GM21786 (cell line): ENCODE results near the gene ZNF467.

ENCODE experiments used
- ATAC-seq: cut with Tn5 transposase; IDR thresholded peaks from one replicate; pipeline ENCODE4 v1.9.1; 2021; ENCODE audit not compliant: unreplicated experiment

ZNF467 gene

GRCh38 chr7:149751043-149751775 is 22.2 kb downstream of the ZNF467 start:
- ATAC-seq: no peak

DNA sequence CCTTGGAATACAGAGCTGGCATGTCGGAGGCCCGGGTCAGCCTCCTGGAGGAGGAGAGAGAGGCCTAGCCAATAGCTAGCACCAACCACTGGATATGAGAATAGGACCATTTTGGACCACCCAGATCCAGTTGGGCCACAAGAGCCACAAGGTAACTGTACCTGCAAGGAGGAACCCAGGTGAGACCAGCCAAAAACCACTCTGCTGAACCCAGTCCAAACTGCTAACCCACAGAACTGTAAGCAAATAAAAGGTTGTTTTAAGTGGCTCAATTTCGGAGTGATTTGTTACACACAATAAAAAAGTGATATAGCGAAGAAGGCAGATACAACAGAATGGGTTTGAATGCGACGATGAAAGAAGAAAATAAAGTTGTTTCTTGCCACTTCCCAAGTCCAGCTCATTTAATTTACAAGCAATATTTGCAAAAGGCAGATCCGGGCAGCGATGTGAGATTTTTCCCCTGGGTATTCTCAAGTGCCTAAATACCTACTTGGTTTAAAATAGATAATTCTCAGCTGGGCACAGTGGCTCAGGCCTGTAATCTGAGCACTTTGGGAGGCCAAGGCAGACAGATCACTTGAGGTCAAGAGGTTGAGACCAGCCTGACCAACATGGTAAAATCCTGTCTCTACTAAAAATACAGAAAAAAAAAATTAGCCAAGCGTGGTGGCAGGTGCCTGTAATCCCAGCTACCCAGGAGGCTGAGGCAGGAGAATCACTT is 23.1 kb downstream of the ZNF467 start:
- no peak for ATAC-seq

DNA sequence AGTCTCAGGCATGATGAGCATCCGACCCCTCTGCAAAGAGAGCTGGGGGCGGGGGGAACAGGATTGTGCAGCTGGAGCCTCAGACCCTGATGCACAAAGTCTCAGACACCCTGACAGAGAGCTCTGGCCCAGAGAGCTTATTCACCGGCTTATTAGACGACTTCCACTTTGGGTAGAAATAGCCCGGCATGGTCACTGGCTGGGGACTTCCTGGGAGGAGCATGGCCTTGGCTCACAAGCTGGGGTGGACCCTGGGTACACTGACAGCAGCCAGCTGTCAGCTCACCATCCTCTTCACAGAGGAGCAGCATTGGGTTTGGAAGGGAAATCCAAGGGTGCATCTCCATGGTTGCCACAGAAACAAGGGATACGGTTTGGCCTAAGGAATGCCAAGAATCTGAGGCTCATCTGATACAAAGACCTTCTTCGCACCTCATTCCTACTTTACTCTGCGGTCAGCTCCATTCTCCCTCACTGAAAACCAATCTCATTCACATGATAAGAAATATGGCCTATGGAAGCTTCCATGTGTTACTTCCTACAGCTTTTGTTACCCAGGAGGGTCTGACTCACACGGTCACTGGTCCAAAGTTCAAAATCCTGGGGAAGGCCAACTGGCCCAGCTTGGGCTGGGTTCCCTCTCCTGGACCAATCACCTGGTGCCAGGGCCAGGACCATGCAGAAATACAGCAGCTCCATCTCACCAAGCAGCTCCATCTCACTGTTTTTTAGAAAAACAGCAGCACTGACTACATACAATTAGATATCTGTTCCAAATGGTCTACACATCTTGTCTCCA is 25.1 kb downstream of the ZNF467 start:
- ATAC-seq: no peak

- ATAC-seq: no peak
Observed at GRCh38 chr7:149743476-149744255, 29.7 kb downstream of the ZNF467 start.

- peak; percentile 92 for ATAC-seq
Observed at GRCh38 chr7:149742075-149742701, 31.2 kb downstream of the ZNF467 start.

- ATAC-seq: no peak
Observed at GRCh38 chr7:149741629-149742028, 31.8 kb downstream of the ZNF467 start.

DNA sequence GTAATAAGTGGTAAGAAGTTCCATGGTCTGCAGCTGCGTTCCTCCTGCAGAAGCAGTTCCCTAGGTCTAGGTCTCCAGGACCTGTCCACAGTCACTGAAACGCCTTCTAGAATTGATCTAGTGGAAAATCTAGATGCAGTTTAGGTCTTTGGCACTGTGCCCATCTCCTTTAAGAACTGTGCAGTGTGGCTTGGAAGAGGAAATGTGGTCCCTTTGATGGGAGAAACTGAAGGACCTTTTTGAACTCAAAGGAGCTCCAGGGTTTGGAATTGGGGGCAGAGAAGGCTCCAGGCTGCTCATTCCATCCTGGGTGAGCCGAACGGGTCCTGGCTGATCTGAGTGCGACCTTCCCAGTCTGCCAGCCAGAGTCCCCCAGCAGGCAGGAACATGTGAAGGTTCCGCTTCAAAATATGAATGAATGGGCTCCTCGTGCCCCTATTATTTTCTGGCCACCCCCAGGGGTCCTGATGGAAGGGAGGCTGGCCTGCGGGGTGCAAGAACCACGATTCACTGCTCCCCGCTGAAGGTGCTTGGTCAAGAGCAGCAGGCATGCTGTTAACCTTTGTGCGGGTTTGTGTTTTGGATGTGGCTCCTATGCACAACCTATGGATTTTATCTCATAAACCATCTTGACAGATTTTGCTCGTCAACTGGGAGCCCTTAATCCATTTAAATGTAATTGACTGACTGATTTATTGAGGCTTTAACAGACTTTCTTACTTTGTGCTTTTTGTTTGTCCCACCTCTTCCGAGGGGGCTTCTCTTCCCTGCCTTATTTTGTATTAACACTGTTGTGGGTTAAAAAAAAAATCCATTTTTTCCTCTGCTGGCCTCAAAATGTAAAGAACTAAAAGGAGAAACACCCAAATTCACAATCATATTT is 36.7 kb downstream of the ZNF467 start:
- ATAC-seq: no peak

GRCh38 chr7:149735779-149736477 is 37.5 kb downstream of the ZNF467 start:
- no peak for ATAC-seq

- ATAC-seq: no peak
Observed at GRCh38 chr7:149735181-149735602, 38.2 kb downstream of the ZNF467 start.

DNA sequence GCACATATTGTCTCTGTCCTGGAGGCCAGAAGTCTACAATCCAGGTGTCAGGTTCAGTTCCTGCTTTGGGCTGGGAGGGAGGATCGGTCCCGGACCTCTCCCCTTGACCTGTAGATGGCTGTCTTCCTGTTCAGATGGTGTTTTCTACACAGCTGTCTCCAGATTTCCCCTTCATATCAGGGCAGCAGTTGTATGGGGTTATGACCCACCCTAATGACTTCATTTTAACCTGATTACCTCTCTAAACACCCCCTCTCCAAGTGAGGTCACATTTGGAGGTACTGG is 38.7 kb downstream of the ZNF467 start:
- no peak for ATAC-seq

DNA sequence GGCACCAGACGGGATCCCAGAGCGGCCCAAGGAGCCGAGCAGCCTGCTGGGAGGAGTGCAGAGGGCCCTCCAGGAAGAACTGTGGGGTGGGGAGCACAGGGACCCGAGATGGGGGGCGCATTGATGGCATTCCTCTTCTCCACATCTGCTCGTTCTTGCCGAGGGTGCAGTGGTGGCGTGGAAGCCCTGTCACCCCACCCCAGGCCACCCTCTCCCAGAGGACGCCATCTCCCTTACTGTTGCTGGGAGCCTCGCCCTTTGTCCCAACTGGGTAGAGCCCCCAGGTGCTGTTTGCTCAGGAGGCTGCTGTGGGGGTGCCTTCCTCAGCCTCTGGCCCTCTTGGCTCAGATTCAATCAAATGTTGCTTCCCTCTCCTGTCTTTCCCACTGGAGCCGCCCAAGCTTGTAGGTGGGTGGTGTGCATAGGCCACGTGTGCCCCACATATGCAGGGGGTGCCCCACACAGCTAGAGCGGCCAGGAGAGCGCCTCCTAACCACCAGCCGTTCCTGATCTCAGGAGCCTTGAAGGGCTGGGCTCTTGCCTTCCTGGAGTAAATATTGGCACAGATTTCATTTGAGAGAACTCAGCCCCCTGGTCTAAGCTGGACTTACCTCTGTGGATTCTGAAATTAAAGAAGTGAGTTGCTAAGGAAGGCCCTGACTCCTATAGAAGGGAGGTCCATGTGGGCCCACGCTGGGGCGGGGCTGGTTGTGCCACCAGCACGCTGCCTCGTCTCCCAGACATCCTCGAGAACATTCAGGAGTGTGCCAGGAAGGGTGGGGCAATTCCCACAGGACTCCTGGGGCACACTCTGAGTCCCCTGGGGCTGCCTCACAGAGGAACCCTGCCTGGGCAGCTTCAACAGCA is 39.2 kb downstream of the ZNF467 start:
- no peak for ATAC-seq

GRCh38 chr7:149733131-149733923 is 40.1 kb downstream of the ZNF467 start:
- ATAC-seq: no peak

DNA sequence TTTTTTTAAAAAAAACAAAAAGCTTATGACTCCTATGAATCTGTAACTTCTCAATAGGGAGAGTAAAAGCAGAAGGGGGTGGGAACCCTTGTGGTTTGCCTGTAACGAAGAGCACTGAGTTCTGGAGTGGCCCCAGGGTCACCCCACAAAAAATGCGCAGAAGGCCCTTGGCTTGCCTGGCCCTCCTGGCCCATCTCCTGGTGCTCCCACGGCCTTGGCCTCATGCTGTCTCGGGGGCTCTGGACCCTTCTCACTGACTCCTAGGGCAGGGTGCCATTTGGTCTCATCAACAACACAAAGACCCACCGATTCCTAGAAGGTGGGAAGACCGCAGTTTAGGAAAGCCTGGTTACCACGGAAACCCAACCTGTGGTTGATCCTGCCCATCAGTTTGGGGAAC is 40.8 kb downstream of the ZNF467 start:
- no peak for ATAC-seq

DNA sequence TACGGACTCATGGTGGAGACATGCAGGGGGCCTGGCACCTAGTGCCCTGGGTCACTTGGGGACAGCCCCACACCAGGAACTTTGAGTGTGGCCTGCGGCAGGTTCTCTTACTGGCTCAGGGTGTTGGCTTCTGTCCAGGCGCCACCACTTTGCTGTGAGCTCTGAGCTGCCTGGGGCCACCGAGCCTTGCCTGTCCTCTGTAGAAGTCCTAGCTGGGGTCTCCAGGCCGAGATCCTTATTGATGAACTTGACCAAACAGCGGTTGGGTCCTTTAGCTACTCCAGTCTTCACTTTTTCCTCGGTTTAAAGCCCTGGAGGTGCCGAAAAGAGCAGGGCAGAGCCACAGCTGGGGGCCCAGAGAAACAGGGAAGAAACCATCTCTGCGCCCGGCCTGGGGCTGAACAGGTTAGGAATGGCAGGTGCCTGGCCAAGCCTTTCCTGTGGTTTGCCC is 41.3 kb downstream of the ZNF467 start:
- ATAC-seq: no peak

DNA sequence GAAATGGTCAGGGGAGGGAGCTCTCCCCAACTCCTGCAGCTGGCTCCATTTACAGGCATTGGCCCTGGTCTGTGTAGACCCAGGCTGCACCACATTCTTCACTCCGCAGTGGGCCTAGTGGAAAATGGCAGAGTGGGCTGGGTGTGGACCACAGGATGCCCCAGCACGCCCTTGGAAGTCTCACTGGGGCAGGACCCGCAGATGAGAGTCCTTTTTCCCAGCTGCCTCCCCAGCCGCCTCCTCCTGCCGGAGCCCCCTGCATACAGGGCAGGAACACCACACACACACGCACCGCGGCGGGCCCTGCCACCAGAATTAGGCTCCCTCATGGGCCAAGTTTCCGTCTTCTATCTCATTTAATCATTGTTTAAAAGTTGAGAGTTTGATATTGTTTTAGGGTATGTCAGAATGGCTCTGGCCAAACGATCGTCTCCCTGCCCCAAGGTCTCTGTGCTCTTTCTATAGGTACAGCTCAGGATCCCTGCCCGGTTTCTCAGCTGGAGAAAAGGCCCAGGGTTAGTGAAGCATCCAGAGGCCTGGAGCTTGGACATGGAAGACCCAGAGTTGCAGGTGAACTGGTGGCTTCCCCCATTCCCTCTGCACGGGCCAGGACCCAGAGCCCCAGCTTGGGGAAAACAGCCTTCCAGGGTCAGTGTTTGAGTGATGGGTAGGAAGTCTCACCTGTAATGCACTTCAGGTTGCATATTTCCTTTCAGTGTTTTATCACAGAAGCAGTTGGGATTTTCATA is 42.0 kb downstream of the ZNF467 start:
- no peak for ATAC-seq

GRCh38 chr7:149729983-149730801 is 43.2 kb downstream of the ZNF467 start:
- no peak for ATAC-seq
